ENCODE measurements around the gene ERCC2.

DNA sequence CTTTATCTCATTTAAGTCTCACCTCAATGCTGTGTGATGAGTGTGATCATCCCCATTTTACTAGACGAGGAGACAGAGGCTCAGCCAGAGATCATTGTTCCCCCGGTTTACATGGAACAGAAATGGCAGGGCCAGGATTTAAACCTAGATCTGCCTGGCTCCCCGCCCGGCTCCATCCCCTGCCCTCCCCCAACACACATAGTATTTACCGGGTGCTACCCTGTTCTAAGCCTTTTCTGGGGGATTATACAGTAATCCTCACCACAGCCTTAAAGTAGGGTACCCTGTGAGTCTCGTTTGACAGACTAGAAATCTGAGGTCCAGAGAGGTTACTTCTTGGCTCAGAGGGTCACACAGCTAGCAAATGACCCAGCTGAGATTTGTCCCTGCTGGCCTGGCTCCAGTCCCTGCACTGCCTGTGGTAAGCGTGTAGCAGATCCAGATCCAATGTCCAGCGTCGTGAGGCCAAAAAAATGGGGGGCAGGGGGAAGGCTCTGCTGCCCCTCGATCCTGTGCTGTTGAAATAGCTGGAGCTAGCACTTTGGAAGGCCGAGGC is 33.6 kb downstream of the ERCC2 start:
- no peak for TF ChIP-seq ZNF274 (IDR thresholded peaks at IDR 0.05; ENCODE audit: low read depth, low read length)
- TF ChIP-seq YY1 (IDR thresholded peaks at IDR 0.05; ENCODE audit: insufficient read depth, insufficient read length), result no peak
- TF ChIP-seq SUZ12 (IDR thresholded peaks at IDR 0.05; ENCODE audit: extremely low read depth, insufficient read depth, insufficient read length), result no peak
